GM23248 (cell line): ENCODE data around the gene DACH1. TPM values are rescaled to one million over a fixed set of nuclear protein-coding genes. Genes with fewer than 3 reads are reported as not detected.

Experiments used
- DNase-seq: peaks from one replicate; pipeline ENCODE4 v3.0.0-alpha.2; 2015
- H2AFZ ChIP-seq: fragments of 200-600 bp; sonication (generic); 2 replicates; pipeline ENCODE4 v1.6.1; 2016; ENCODE audit warnings: antibody characterized with exemption
- H3F3A ChIP-seq: fragments of 200-600 bp; sonication (generic); 2 replicates; pipeline ENCODE4 v1.6.1; 2016; ENCODE audit warnings: mild to moderate bottlenecking, antibody characterized with exemption, mixed run types; ENCODE audit not compliant: insufficient read depth
- H3K27ac ChIP-seq: fragments of 200-600 bp; sonication (generic); 2 replicates; pipeline ENCODE4 v1.5.1; 2016; ENCODE audit warnings: mild to moderate bottlenecking
- H3K27me3 ChIP-seq: fragments of 200-600 bp; sonication (generic); replicated peaks from 2 replicates; pipeline ENCODE4 v1.6.1; 2016; ENCODE audit warnings: mild to moderate bottlenecking; ENCODE audit not compliant: insufficient read depth
- H3K36me3 ChIP-seq: fragments of 200-600 bp; sonication (generic); 2 replicates; pipeline ENCODE4 v1.6.1; 2016; ENCODE audit warnings: low read depth, mild to moderate bottlenecking
- H3K4me1 ChIP-seq: fragments of 200-600 bp; sonication (generic); 2 replicates; pipeline ENCODE4 v1.6.1; 2016; ENCODE audit warnings: mild to moderate bottlenecking; ENCODE audit not compliant: insufficient read depth
- H3K4me2 ChIP-seq: fragments of 200-600 bp; sonication (generic); one replicate; pipeline ENCODE4 v1.6.1; 2016; ENCODE audit warnings: mild to moderate bottlenecking; ENCODE audit not compliant: unreplicated experiment
- H3K4me3 ChIP-seq: fragments of 200-600 bp; sonication (generic); 2 replicates; pipeline ENCODE4 v1.5.1; 2016; ENCODE audit warnings: mild to moderate bottlenecking
- H3K79me2 ChIP-seq: fragments of 200-600 bp; sonication (generic); 2 replicates; pipeline ENCODE4 v1.6.1; 2016; ENCODE audit warnings: mild to moderate bottlenecking; ENCODE audit not compliant: insufficient read depth
- H3K9ac ChIP-seq: fragments of 200-600 bp; sonication (generic); 2 replicates; pipeline ENCODE4 v1.6.1; 2016; ENCODE audit warnings: mild to moderate bottlenecking
- H3K9me2 ChIP-seq: fragments of 200-600 bp; sonication (generic); 2 replicates; pipeline ENCODE4 v1.6.1; 2016; ENCODE audit warnings: mixed run types, mild to moderate bottlenecking, moderate library complexity; ENCODE audit not compliant: insufficient read depth
- H3K9me3 ChIP-seq: fragments of 200-600 bp; sonication (generic); one replicate; pipeline ENCODE4 v1.6.1; 2017; ENCODE audit warnings: low read depth
- H4K20me1 ChIP-seq: fragments of 200-600 bp; sonication (generic); 2 replicates; pipeline ENCODE4 v1.6.0; 2016; ENCODE audit not compliant: insufficient read depth
- EZH2 ChIP-seq: fragments of 200-600 bp; sonication (generic); IDR thresholded peaks from 2 replicates; pipeline ENCODE4 v1.6.1; 2018; ENCODE audit warnings: antibody characterized with exemption, mild to moderate bottlenecking; ENCODE audit not compliant: insufficient read depth, poor library complexity, severe bottlenecking
- EZH2phosphoT487 ChIP-seq: fragments of 200-600 bp; sonication (generic); IDR thresholded peaks from 2 replicates; pipeline ENCODE4 v1.6.1; 2018; ENCODE audit warnings: antibody characterized with exemption, moderate library complexity, mild to moderate bottlenecking, low read depth; ENCODE audit not compliant: insufficient read depth
- WGBS, 2 experiments: methylation state at CpG; one replicate each; pipeline ENCODE4 v1.1.6; 2015 to 2017; ENCODE audit warnings: low lambda C conversion rate in 2 of 2, low coverage in 1 of 2; ENCODE audit errors: missing lambda C conversion rate in 2 of 2; 5-methylcytosine and 5-hydroxymethylcytosine counted together
- in situ Hi-C: fragments of 300-500 bp; cut with MboI; formaldehyde crosslinking; loops from 2 replicates; pipeline ENCODE4 v1.15.0; 2020
- polyA plus RNA-seq: library from polyadenylated mRNA; unstranded; fragments of >200 nt; fragmentation: Nextera tagmentation; extraction: Ambion mirVana; gene quantifications from 2 replicates; pipeline ENCODE4 v1.2.1, GENCODE V29; 2016
- total RNA-seq: library from RNA; depleted of rRNA; stranded (reverse); fragments of >200 nt; shearing (Covaris generic); gene quantifications from 2 replicates; pipeline ENCODE4 v1.2.3, GENCODE V29; 2014

DACH1 gene
- total and polyA plus RNA-seq, 2 experiments from 2014 or later: not detected

DNA sequence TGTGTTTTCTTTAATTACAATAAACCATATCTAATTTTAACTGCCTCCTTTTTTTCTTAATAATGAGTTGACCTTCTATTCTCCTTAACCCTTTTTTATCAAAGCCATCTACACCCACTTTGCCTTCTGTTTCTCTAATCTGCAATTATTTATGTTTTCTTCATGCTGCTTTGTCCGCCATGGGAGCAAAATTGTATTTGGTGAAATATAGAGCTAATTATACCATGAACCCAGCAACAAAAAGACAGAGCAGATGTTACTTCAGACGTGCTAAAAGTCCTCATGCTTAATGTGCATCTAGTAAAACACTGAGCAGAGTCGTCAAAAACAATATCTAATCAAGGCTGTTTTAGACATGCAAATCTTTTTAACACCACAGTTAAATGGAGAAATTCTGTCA, 264.7 kb downstream of the DACH1 start:
- Histone ChIP-seq H3K9me3 (no peaks in the 10 kb centered on the region), H4K20me1 (no peaks in the 10 kb centered on the region), H3K4me3 (no peak overlapping the region), H3K79me2 (no peaks in the 10 kb centered on the region), H3K9ac (no peak overlapping the region), H3K4me2 (no peak overlapping the region), H3F3A (no peaks in the 10 kb centered on the region), H3K36me3 (no peaks in the 10 kb centered on the region), H3K9me2 (no peaks in the 10 kb centered on the region), H3K4me1 (no peaks in the 10 kb centered on the region), H2AFZ (no peak overlapping the region), H3K27me3 (no peaks in the 10 kb centered on the region), H3K27ac (no peak overlapping the region)
- TF ChIP-seq EZH2phosphoT487 (no peak), EZH2 (no peak)
- in situ Hi-C loops: no loop called here
- WGBS, 2 experiments: 10% methylated on average over 3 of the region's 3 CpGs
- no peak for DNase-seq

DNA sequence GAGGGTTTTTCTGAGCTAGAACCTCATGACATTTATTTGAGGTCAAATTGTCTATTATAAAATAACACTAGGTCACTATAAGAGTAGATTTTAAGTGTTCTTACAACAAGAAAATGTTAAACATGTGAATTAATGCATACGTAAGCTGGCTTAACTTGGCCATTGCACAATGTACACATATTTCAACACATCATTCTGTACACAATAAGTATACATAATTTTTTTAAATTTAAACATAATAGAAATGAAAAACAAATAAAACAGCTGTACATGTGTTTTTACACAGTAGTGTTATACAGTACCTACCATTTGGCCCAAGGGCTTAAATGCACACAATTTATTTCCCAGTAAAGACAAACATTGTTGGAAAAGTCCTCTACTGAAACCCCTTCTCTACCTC, 269.9 kb downstream of the DACH1 start:
- H3K4me1 ChIP-seq: no peaks in the 10 kb centered on the region
- no peaks in the 10 kb centered on the region for H3K36me3 ChIP-seq
- no peak overlapping the region for H2AFZ ChIP-seq
- H3K27me3 ChIP-seq: no peaks in the 10 kb centered on the region
- no peak for TF ChIP-seq EZH2phosphoT487
- TF ChIP-seq EZH2: no peak
- H3K9me3 ChIP-seq: no peaks in the 10 kb centered on the region
- 42 to 52% methylated on average over 1 of the region's 1 CpG for WGBS, 2 experiments
- no peaks in the 10 kb centered on the region for H3K9me2 ChIP-seq
- no peak for DNase-seq
- no peak overlapping the region for H3K4me2 ChIP-seq
- H3K9ac ChIP-seq: no peak overlapping the region
- H3K27ac ChIP-seq: no peak overlapping the region
- H3K4me3 ChIP-seq: no peak overlapping the region
- no peaks in the 10 kb centered on the region for H3F3A ChIP-seq
- no peaks in the 10 kb centered on the region for H4K20me1 ChIP-seq
- H3K79me2 ChIP-seq: no peaks in the 10 kb centered on the region
- in situ Hi-C loops: no loop called here

DNA sequence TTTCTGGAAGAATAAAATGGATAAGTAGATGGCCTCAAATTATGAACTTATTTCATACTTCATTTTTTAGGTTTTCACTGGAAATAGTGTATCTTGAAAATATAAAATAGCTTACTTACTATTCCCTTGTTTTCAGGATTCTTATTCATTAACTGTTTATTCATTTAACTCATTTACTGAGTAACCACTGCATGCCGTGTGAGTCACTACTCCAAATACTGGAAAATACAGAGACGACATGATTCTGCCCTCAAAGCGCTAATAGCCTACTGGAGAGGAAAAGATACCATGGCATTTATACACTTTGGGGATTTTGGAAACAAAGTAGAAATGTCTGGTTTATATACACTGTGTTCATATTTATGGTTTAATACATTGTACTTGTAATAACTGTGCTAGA, 270.9 kb downstream of the DACH1 start:
- Histone ChIP-seq H3K9me3 (no peaks in the 10 kb centered on the region), H3F3A (no peaks in the 10 kb centered on the region), H3K9me2 (no peaks in the 10 kb centered on the region), H3K9ac (no peak overlapping the region), H3K4me1 (no peaks in the 10 kb centered on the region), H3K27me3 (no peaks in the 10 kb centered on the region), H4K20me1 (no peaks in the 10 kb centered on the region), H3K27ac (no peak overlapping the region), H3K79me2 (no peaks in the 10 kb centered on the region), H3K4me2 (no peak overlapping the region), H2AFZ (no peak overlapping the region), H3K4me3 (no peak overlapping the region), H3K36me3 (no peaks in the 10 kb centered on the region)
- in situ Hi-C loops: no loop called here
- no peak for DNase-seq
- WGBS, 2 experiments: 48 to 49% methylated on average over 3 of the region's 3 CpGs
- TF ChIP-seq EZH2phosphoT487 (no peak), EZH2 (no peak)

DNA sequence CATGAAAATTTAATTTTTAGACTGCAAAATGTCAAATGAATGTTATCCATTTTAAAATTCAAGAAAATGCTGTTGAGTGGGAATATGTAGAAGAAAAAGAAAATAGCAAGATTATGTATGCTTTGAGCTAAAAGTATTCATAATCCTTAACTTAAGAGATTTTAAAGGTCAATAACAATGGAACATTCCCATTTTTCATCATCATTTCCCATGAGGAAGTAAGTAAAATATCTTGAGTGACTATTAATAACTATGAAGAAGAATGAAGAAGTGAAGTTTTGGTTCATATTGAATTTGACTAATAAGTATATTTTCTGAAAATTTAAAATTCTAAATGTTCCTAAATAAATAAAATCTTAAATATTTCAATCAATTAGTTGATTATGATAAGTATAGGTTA, 273.4 kb downstream of the DACH1 start:
- H2AFZ ChIP-seq: no peak overlapping the region
- in situ Hi-C loops: no loop called here
- DNase-seq: no peak
- no peaks in the 10 kb centered on the region for H4K20me1 ChIP-seq
- H3K9ac ChIP-seq: no peak overlapping the region
- no peak overlapping the region for H3K4me2 ChIP-seq
- no peaks in the 10 kb centered on the region for H3K9me3 ChIP-seq
- H3K79me2 ChIP-seq: no peaks in the 10 kb centered on the region
- H3K9me2 ChIP-seq: no peaks in the 10 kb centered on the region
- H3K4me3 ChIP-seq: no peak overlapping the region
- H3F3A ChIP-seq: no peaks in the 10 kb centered on the region
- H3K4me1 ChIP-seq: no peaks in the 10 kb centered on the region
- H3K27ac ChIP-seq: no peak overlapping the region
- TF ChIP-seq EZH2phosphoT487 (no peak), EZH2 (no peak)
- H3K27me3 ChIP-seq: no peaks in the 10 kb centered on the region
- no peaks in the 10 kb centered on the region for H3K36me3 ChIP-seq

DNA sequence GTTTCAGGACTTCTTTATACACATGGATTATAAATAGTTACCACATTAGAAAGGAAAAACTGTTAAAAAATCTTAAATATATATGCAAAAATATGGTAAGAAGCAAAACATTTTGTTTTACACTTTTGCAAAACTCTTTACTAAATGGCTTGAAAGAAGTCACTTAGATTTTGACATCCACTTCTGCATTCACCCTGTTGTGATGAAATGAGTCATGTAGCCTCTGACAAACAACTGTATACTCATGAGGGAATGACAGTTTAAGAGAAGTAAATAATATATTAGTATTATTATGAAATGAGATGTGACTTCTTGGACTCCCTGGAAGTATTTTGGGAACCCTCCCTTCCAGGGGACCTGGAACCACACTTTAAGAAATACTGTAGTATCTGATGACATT, 275.6 kb downstream of the DACH1 start:
- H3K4me3 ChIP-seq: no peak overlapping the region
- no peak for DNase-seq
- no peaks in the 10 kb centered on the region for H3K79me2 ChIP-seq
- H3K4me1 ChIP-seq: no peaks in the 10 kb centered on the region
- H3K36me3 ChIP-seq: no peaks in the 10 kb centered on the region
- H3K27ac ChIP-seq: no peak overlapping the region
- no peaks in the 10 kb centered on the region for H3K27me3 ChIP-seq
- no peaks in the 10 kb centered on the region for H3K9me3 ChIP-seq
- H3F3A ChIP-seq: no peaks in the 10 kb centered on the region
- in situ Hi-C loops: no loop called here
- H3K4me2 ChIP-seq: no peak overlapping the region
- no peak overlapping the region for H2AFZ ChIP-seq
- no peaks in the 10 kb centered on the region for H3K9me2 ChIP-seq
- H4K20me1 ChIP-seq: no peaks in the 10 kb centered on the region
- TF ChIP-seq EZH2 (no peak), EZH2phosphoT487 (no peak)
- no peak overlapping the region for H3K9ac ChIP-seq
